H9 (cell line): ENCODE results near the gene LMBR1. TPM values are rescaled to one million over a fixed set of nuclear protein-coding genes. Genes with fewer than 3 reads are reported as not detected.

Experiments used
- DNase-seq: peaks from one replicate; pipeline ENCODE4 v3.0.0-alpha.2; 2017
- H2AFZ ChIP-seq: one replicate; pipeline ENCODE4 v1.6.1; 2013; ENCODE audit warnings: mild to moderate bottlenecking, low read length, control low read depth, moderate library complexity
- H2AK5ac ChIP-seq: 2 replicates; pipeline ENCODE4 v1.6.1; 2013; ENCODE audit warnings: low read length, control low read depth, mixed read lengths; ENCODE audit not compliant: insufficient read length
- H2BK120ac ChIP-seq: one replicate; pipeline ENCODE4 v1.6.1; 2013; ENCODE audit warnings: low read depth, mild to moderate bottlenecking, low read length, control low read depth, inconsistent platforms; ENCODE audit not compliant: poor library complexity, severe bottlenecking
- H2BK12ac ChIP-seq: 2 replicates; pipeline ENCODE4 v1.6.1; 2013; ENCODE audit warnings: low read length, control low read depth, mixed read lengths, low read depth; ENCODE audit not compliant: insufficient read length
- H2BK15ac ChIP-seq: 2 replicates; pipeline ENCODE4 v1.6.1; 2013; ENCODE audit warnings: low read depth, low read length, control low read depth
- H2BK20ac ChIP-seq: one replicate; pipeline ENCODE4 v1.6.1; 2013; ENCODE audit warnings: low read depth, mild to moderate bottlenecking, low read length, control low read depth, inconsistent platforms; ENCODE audit not compliant: poor library complexity, severe bottlenecking
- H2BK5ac ChIP-seq: 2 replicates; pipeline ENCODE4 v1.6.1; 2013; ENCODE audit warnings: low read length, control low read depth, mixed read lengths; ENCODE audit not compliant: insufficient read length
- H3K14ac ChIP-seq: 2 replicates; pipeline ENCODE4 v1.6.1; 2013; ENCODE audit warnings: low read length, control low read depth; ENCODE audit not compliant: insufficient read depth
- H3K18ac ChIP-seq: 2 replicates; pipeline ENCODE4 v1.6.1; 2013; ENCODE audit warnings: low read depth, mild to moderate bottlenecking, mixed read lengths, low read length, control low read depth; ENCODE audit not compliant: insufficient read length
- H3K23ac ChIP-seq: 2 replicates; pipeline ENCODE4 v1.6.1; 2013; ENCODE audit warnings: low read length, control low read depth, mixed read lengths, low read depth; ENCODE audit not compliant: insufficient read length
- H3K23me2 ChIP-seq: 2 replicates; pipeline ENCODE4 v1.6.1; 2013; ENCODE audit warnings: low read depth, mild to moderate bottlenecking, mixed read lengths, low read length, control low read depth; ENCODE audit not compliant: insufficient read length, poor library complexity, severe bottlenecking
- H3K27ac ChIP-seq: 2 replicates; pipeline ENCODE4 v1.5.1; 2013; ENCODE audit warnings: low read length, control low read depth, mixed read lengths, low read depth; ENCODE audit not compliant: insufficient read length
- H3K27me3 ChIP-seq: 2 replicates; pipeline ENCODE4 v1.6.1; 2013; ENCODE audit warnings: low read length, control low read depth, inconsistent platforms; ENCODE audit not compliant: insufficient read depth
- H3K4ac ChIP-seq: 2 replicates; pipeline ENCODE4 v1.6.1; 2013; ENCODE audit warnings: low read depth, mild to moderate bottlenecking, control low read depth, inconsistent platforms, low read length, moderate library complexity
- H3K4me1 ChIP-seq: 2 replicates; pipeline ENCODE4 v1.6.1; 2013; ENCODE audit warnings: low read length, control low read depth, inconsistent platforms; ENCODE audit not compliant: insufficient read depth
- H3K4me2 ChIP-seq: 2 replicates; pipeline ENCODE4 v1.6.1; 2013; ENCODE audit warnings: low read length, control low read depth, mixed read lengths; ENCODE audit not compliant: insufficient read length, insufficient read depth
- H3K56ac ChIP-seq: 2 replicates; pipeline ENCODE4 v1.6.1; 2013; ENCODE audit warnings: low read depth, mild to moderate bottlenecking, mixed read lengths, low read length, control low read depth; ENCODE audit not compliant: insufficient read length
- H3K79me1 ChIP-seq: 2 replicates; pipeline ENCODE4 v1.6.1; 2013; ENCODE audit warnings: low read depth, mild to moderate bottlenecking, moderate library complexity, low read length, control low read depth, inconsistent platforms; ENCODE audit not compliant: insufficient read depth, poor library complexity, severe bottlenecking
- H3K79me2 ChIP-seq: 2 replicates; pipeline ENCODE4 v1.6.1; 2013; ENCODE audit warnings: low read length, control low read depth, inconsistent platforms; ENCODE audit not compliant: insufficient read depth
- H3K9ac ChIP-seq: 2 replicates; pipeline ENCODE4 v1.6.1; 2013; ENCODE audit warnings: low read length, control low read depth, mixed read lengths; ENCODE audit not compliant: insufficient read length; ENCODE audit errors: extremely low read depth
- H3K9me3 ChIP-seq: one replicate; pipeline ENCODE4 v1.6.1; 2013; ENCODE audit warnings: low read depth, low read length, inconsistent platforms; ENCODE audit not compliant: control insufficient read depth
- H3T11ph ChIP-seq: one replicate; pipeline ENCODE4 v1.6.1; 2013; ENCODE audit warnings: mild to moderate bottlenecking, low read length, control low read depth, inconsistent platforms
- H4K20me1 ChIP-seq: one replicate; pipeline ENCODE4 v1.6.1; 2013; ENCODE audit not compliant: control insufficient read depth, insufficient read length, insufficient read depth
- H4K5ac ChIP-seq: 2 replicates; pipeline ENCODE4 v1.6.1; 2013; ENCODE audit warnings: low read depth, mild to moderate bottlenecking, mixed read lengths, low read length, control low read depth; ENCODE audit not compliant: insufficient read length
- H4K8ac ChIP-seq: replicated peaks from 2 replicates; pipeline ENCODE4 v1.6.1; 2013; ENCODE audit warnings: low read length, control low read depth, mixed read lengths, low read depth; ENCODE audit not compliant: insufficient read length
- H4K91ac ChIP-seq: 2 replicates; pipeline ENCODE4 v1.6.1; 2013; ENCODE audit warnings: low read depth, mild to moderate bottlenecking, moderate library complexity, mixed read lengths, low read length, control low read depth; ENCODE audit not compliant: insufficient read length
- H3K27ac Mint-ChIP-seq, 3 experiments: 2 replicates in 2 of 3; 3 replicates in 1 of 3; pipeline ENCODE4 v1.8.0; 2020 to 2021; ENCODE audit warnings: mixed read lengths in 3 of 3, mild to moderate bottlenecking in 1 of 3, moderate library complexity in 1 of 3
- H3K27me3 Mint-ChIP-seq: 2 replicates; pipeline ENCODE4 v1.8.0; 2021; ENCODE audit warnings: low read depth, mild to moderate bottlenecking, moderate library complexity, mixed read lengths
- H3K36me3 Mint-ChIP-seq, 3 experiments: 2 replicates in 2 of 3; 3 replicates in 1 of 3; pipeline ENCODE4 v1.8.0; 2020 to 2021; ENCODE audit warnings: low read depth in 3 of 3, mixed read lengths in 3 of 3; ENCODE audit not compliant: insufficient read depth in 1 of 3
- H3K4me1 Mint-ChIP-seq, 2 experiments: 2 replicates each; pipeline ENCODE4 v1.8.0; 2020; ENCODE audit warnings: mixed read lengths in 2 of 2
- H3K4me3 Mint-ChIP-seq, 2 experiments: 2 replicates in 1 of 2; 3 replicates in 1 of 2; pipeline ENCODE4 v1.8.0; 2020 to 2021; ENCODE audit warnings: mild to moderate bottlenecking in 2 of 2, mixed read lengths in 2 of 2, moderate library complexity in 1 of 2
- H3K9me3 Mint-ChIP-seq, 2 experiments: 2 replicates in 1 of 2; 3 replicates in 1 of 2; pipeline ENCODE4 v1.8.0; 2020; ENCODE audit warnings: mild to moderate bottlenecking in 2 of 2, mixed read lengths in 2 of 2, moderate library complexity in 1 of 2
- CTCF ChIP-seq: fragments of 200-600 bp; sonication (generic); conservative IDR thresholded peaks from 3 replicates; pipeline ENCODE4 v1.8.0; 2021; ENCODE audit warnings: antibody characterized with exemption, mild to moderate bottlenecking
- WGBS: extraction: QIAGEN DNeasy Blood & Tissue Kit; methylation state at CpG from one replicate; pipeline ENCODE4 v1.1.7; 2013; ENCODE audit warnings: missing lambda C conversion rate, low lambda C conversion rate, mixed read lengths; ENCODE audit not compliant: insufficient read length; ENCODE audit errors: extremely low coverage; 5-methylcytosine and 5-hydroxymethylcytosine counted together
- total RNA-seq: library from RNA; stranded (reverse); gene quantifications from 2 replicates; pipeline ENCODE4 v1.2.1, GENCODE V29; 2021

LMBR1 gene
- total RNA-seq, 1 experiment from 2014 or later, result 62.3 TPM

GRCh38 chr7:156668130-156668741 is 224.7 kb downstream of the LMBR1 start:
- peaks cover 4 to 14% (median 12%) of the 10 kb centered on the region in 3 experiments; a peak in 6 of 7 replicates for H3K36me3 Mint-ChIP-seq
- no peaks in the 10 kb centered on the region for H3K23me2 ChIP-seq
- no peak overlapping the region for H2AFZ ChIP-seq
- no peak overlapping the region for H3K18ac ChIP-seq
- H3K79me1 ChIP-seq, result no peaks in the 10 kb centered on the region
- no peak overlapping the region for H3T11ph ChIP-seq
- H3K4me3 Mint-ChIP-seq, result no peak overlapping the region
- H2BK20ac ChIP-seq, result no peak overlapping the region
- no peaks in the 10 kb centered on the region for H3K9me3 ChIP-seq
- no peak overlapping the region for H3K4ac ChIP-seq
- no peak overlapping the region for H2AK5ac ChIP-seq
- H3K27me3 Mint-ChIP-seq, result no peaks in the 10 kb centered on the region
- H2BK12ac ChIP-seq, result no peak overlapping the region
- no peaks in the 10 kb centered on the region for H3K79me2 ChIP-seq
- H3K4me1 Mint-ChIP-seq, result peaks cover 34% of the 10 kb centered on the region in 2 experiments
- H4K5ac ChIP-seq, result no peak overlapping the region
- H3K9ac ChIP-seq, result no peak overlapping the region
- peak overlapping the region; percentile 2 to 77 (median 55); a peak in 3 of 7 replicates for H3K27ac Mint-ChIP-seq
- no peaks in the 10 kb centered on the region for H3K27me3 ChIP-seq
- no peak overlapping the region for H2BK15ac ChIP-seq
- H3K4me2 ChIP-seq, result no peak overlapping the region
- peaks cover 10% of the 10 kb centered on the region; the same call in 1 of the 2 replicates for H3K4me1 ChIP-seq
- TF ChIP-seq CTCF, result no peak
- no peak overlapping the region for H3K56ac ChIP-seq
- no peak overlapping the region for H3K14ac ChIP-seq
- no peak overlapping the region for H2BK120ac ChIP-seq
- no peak overlapping the region for H3K23ac ChIP-seq
- WGBS, result no CpG with 5 or more reads among the region's 13 CpGs
- no peaks in the 10 kb centered on the region for H4K20me1 ChIP-seq
- H3K9me3 Mint-ChIP-seq, result no peaks in the 10 kb centered on the region
- no peak overlapping the region for H2BK5ac ChIP-seq
- H4K8ac ChIP-seq, result no peak overlapping the region
- no peak overlapping the region for H4K91ac ChIP-seq
- no peak for DNase-seq
- no peak overlapping the region for H3K27ac ChIP-seq
